Measurements from ENCODE around the gene CDH22.

Gene CDH22

GRCh38 chr20:46250772-46251171, 57.5 kb downstream of the CDH22 start:
- TF ChIP-seq TAF1 (IDR thresholded peaks at IDR 0.05; ENCODE audit: borderline replicate concordance, insufficient read depth, low read length) (no peak), POLR2AphosphoS5 (IDR thresholded peaks at IDR 0.05; ENCODE audit: low read depth, low read length) (no peak), FOXP2 (optimal IDR thresholded peaks at IDR 0.05; ENCODE audit: borderline replicate concordance, extremely low read depth, extremely low read length, insufficient read depth) (no peak), SIN3A (IDR thresholded peaks at IDR 0.05; ENCODE audit: borderline replicate concordance, insufficient read depth, low read length) (no peak)
- TF ChIP-seq, protein P1, sequence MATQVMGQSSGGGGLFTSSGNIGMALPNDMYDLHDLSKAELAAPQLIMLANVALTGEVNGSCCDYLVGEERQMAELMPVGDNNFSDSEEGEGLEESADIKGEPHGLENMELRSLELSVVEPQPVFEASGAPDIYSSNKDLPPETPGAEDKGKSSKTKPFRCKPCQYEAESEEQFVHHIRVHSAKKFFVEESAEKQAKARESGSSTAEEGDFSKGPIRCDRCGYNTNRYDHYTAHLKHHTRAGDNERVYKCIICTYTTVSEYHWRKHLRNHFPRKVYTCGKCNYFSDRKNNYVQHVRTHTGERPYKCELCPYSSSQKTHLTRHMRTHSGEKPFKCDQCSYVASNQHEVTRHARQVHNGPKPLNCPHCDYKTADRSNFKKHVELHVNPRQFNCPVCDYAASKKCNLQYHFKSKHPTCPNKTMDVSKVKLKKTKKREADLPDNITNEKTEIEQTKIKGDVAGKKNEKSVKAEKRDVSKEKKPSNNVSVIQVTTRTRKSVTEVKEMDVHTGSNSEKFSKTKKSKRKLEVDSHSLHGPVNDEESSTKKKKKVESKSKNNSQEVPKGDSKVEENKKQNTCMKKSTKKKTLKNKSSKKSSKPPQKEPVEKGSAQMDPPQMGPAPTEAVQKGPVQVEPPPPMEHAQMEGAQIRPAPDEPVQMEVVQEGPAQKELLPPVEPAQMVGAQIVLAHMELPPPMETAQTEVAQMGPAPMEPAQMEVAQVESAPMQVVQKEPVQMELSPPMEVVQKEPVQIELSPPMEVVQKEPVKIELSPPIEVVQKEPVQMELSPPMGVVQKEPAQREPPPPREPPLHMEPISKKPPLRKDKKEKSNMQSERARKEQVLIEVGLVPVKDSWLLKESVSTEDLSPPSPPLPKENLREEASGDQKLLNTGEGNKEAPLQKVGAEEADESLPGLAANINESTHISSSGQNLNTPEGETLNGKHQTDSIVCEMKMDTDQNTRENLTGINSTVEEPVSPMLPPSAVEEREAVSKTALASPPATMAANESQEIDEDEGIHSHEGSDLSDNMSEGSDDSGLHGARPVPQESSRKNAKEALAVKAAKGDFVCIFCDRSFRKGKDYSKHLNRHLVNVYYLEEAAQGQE (IDR thresholded peaks at IDR 0.05; ENCODE audit: insufficient read depth in 1 of 2, low read depth in 2 of 2, low read length in 2 of 2) = no peak

DNA sequence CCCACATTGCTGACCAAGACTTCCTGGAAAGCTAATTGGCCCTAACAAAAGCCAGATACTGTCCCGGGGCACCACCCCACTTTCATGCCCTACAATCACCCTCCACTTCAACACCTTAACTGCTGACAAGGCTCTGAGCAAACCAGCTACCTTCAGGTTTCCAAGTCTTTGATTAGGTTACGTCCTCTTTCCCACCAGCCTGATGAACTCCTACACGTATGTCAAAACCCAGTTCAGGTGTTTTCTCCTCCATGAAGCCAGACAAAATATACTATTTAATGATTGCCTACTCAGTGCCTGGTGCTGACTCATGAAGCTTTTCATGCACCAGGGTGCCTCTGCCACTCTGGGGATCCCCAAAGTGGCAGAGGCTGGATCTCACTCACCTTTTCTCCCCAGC, 58.6 kb downstream of the CDH22 start:
- TF ChIP-seq POLR2AphosphoS5 (IDR thresholded peaks at IDR 0.05; ENCODE audit: low read depth, low read length) (no peak), TAF1 (IDR thresholded peaks at IDR 0.05; ENCODE audit: borderline replicate concordance, insufficient read depth, low read length) (no peak), SIN3A (IDR thresholded peaks at IDR 0.05; ENCODE audit: borderline replicate concordance, insufficient read depth, low read length) (no peak), FOXP2 (optimal IDR thresholded peaks at IDR 0.05; ENCODE audit: borderline replicate concordance, extremely low read depth, extremely low read length, insufficient read depth) (no peak)

- no peak for TF ChIP-seq POLR2AphosphoS5 (IDR thresholded peaks at IDR 0.05; ENCODE audit: low read depth, low read length)
Measured at GRCh38 chr20:46246559-46246958, 61.7 kb downstream of the CDH22 start.

- TF ChIP-seq FOXP2 (optimal IDR thresholded peaks at IDR 0.05; ENCODE audit: borderline replicate concordance, extremely low read depth, extremely low read length, insufficient read depth) (no peak), SIN3A (IDR thresholded peaks at IDR 0.05; ENCODE audit: borderline replicate concordance, insufficient read depth, low read length) (no peak), POLR2AphosphoS5 (IDR thresholded peaks at IDR 0.05; ENCODE audit: low read depth, low read length) (no peak), TAF1 (IDR thresholded peaks at IDR 0.05; ENCODE audit: borderline replicate concordance, insufficient read depth, low read length) (no peak)
- TF ChIP-seq, protein P1 (IDR thresholded peaks at IDR 0.05; ENCODE audit: insufficient read depth in 1 of 2, low read depth in 2 of 2, low read length in 2 of 2) = no peak
Measured at GRCh38 chr20:46243707-46244628, 64.3 kb downstream of the CDH22 start.

GRCh38 chr20:46242390-46242789, 65.9 kb downstream of the CDH22 start:
- TF ChIP-seq, protein P1 (IDR thresholded peaks at IDR 0.05; ENCODE audit: insufficient read depth in 1 of 2, low read depth in 2 of 2, low read length in 2 of 2) = no peak
- TF ChIP-seq POLR2AphosphoS5 (IDR thresholded peaks at IDR 0.05; ENCODE audit: low read depth, low read length) = no peak
- no peak for TF ChIP-seq TAF1 (IDR thresholded peaks at IDR 0.05; ENCODE audit: borderline replicate concordance, insufficient read depth, low read length)
- no peak for TF ChIP-seq SIN3A (IDR thresholded peaks at IDR 0.05; ENCODE audit: borderline replicate concordance, insufficient read depth, low read length)
- no peak for TF ChIP-seq FOXP2 (optimal IDR thresholded peaks at IDR 0.05; ENCODE audit: borderline replicate concordance, extremely low read depth, extremely low read length, insufficient read depth)

- TF ChIP-seq FOXP2 (optimal IDR thresholded peaks at IDR 0.05; ENCODE audit: borderline replicate concordance, extremely low read depth, extremely low read length, insufficient read depth) = no peak
- no peak for TF ChIP-seq TAF1 (IDR thresholded peaks at IDR 0.05; ENCODE audit: borderline replicate concordance, insufficient read depth, low read length)
- TF ChIP-seq POLR2AphosphoS5 (IDR thresholded peaks at IDR 0.05; ENCODE audit: low read depth, low read length) = no peak
- no peak for TF ChIP-seq SIN3A (IDR thresholded peaks at IDR 0.05; ENCODE audit: borderline replicate concordance, insufficient read depth, low read length)
- TF ChIP-seq, protein P1 (IDR thresholded peaks at IDR 0.05; ENCODE audit: insufficient read depth in 1 of 2, low read depth in 2 of 2, low read length in 2 of 2) = no peak
Measured at GRCh38 chr20:46240881-46241280, 67.4 kb downstream of the CDH22 start.
